DMS153 treated with DMSO at 0.1 percent for 48 hours (cell line): ENCODE data around the gene MT1M.
A peak's percentile ranks its signal among the peaks of the same experiment; 100 is the strongest.
"Not testable (repeated sequence)": the region's sequence is repeated elsewhere in the genome, so short reads cannot be mapped to it uniquely, and the experiment has no call there.

Experiments used
- DNase-seq: peaks from one replicate; lab custom pipeline; 2025; ENCODE audit not compliant: unreplicated experiment; lab: John Stamatoyannopoulos, UW

The MT1M gene

GRCh38 chr16:56645838-56646237, 13.4 kb downstream of the MT1M start:
- no peak for DNase-seq

- DNase-seq, result no peak
Observed at GRCh38 chr16:56647641-56648431, 15.4 kb downstream of the MT1M start.

- DNase-seq, result no peak
Observed at GRCh38 chr16:56649271-56649670, 16.8 kb downstream of the MT1M start.

- no peak for DNase-seq
Observed at GRCh38 chr16:56649820-56650219, 17.4 kb downstream of the MT1M start.

GRCh38 chr16:56651586-56651985, 19.1 kb downstream of the MT1M start, which contains the start of gene MT1B:
TSS of gene MT1B (plus strand) at chr16:56651886. CDS start at chr16:56651954, 68 bp downstream.
- no peak for DNase-seq

- DNase-seq, result no peak
Observed at GRCh38 chr16:56652600-56652999, 20.1 kb downstream of the MT1M start.

- DNase-seq, result no peak
Observed at GRCh38 chr16:56653218-56653617, 20.8 kb downstream of the MT1M start.

- peak; percentile 59 for DNase-seq
Observed at GRCh38 chr16:56657555-56658326, 25.3 kb downstream of the MT1M start, which contains the start of gene MT1F. TSS of gene MT1F (plus strand) at chr16:56657959. CDS start at chr16:56658059, 100 bp downstream.

- no peak for DNase-seq
Observed at GRCh38 chr16:56658327-56658875, 25.9 kb downstream of the MT1M start.

- DNase-seq, result peak; percentile 60
Observed at GRCh38 chr16:56662357-56663354, 30.2 kb downstream of the MT1M start.

- DNase-seq, result no peak
Observed at GRCh38 chr16:56664506-56664905, 32.0 kb downstream of the MT1M start.

- DNase-seq, result not testable (repeated sequence)
Observed at GRCh38 chr16:56665286-56666261, 33.1 kb downstream of the MT1M start.

- peak; percentile 48 for DNase-seq
Observed at GRCh38 chr16:56667581-56668571, 35.4 kb downstream of the MT1M start, which contains the start of gene MT1G. TSS of gene MT1G (minus strand) at chr16:56668065. CDS start at chr16:56667993, 72 bp downstream.

GRCh38 chr16:56669005-56669839, 36.8 kb downstream of the MT1M start, which contains the start of gene MT1H:
TSS of gene MT1H (plus strand) at chr16:56669814. CDS start at chr16:56669885, 71 bp downstream.
- DNase-seq, result no peak

- no peak for DNase-seq
Observed at GRCh38 chr16:56669840-56670619, 37.6 kb downstream of the MT1M start.

GRCh38 chr16:56670620-56670934, 38.1 kb downstream of the MT1M start:
- no peak for DNase-seq
